Endothelial cell of umbilical vein (primary cell): ENCODE data around the gene TMPRSS11E. TPM values are rescaled to one million over a fixed set of nuclear protein-coding genes. Genes with fewer than 3 reads are reported as not detected.

ENCODE experiments used
- BruUV-seq: library from RNA; stranded (reverse); fragments of 400-500 nt; replicated peaks from 2 replicates; lab custom pipeline; 2021; lab: Mats Ljungman, UMichigan
- CTCF ChIA-PET: fragments of 300-600, 350-600 bp; sonication (Branson Sonifier 250); formaldehyde crosslinking; loops from one replicate; lab custom pipeline; 2021; ENCODE audit warnings: antibody characterized with exemption, inconsistent platforms; lab: Charles Lee
- POLR2A ChIA-PET: fragments of 300-600, 350-600 bp; sonication (Branson Sonifier 250); formaldehyde crosslinking; loops from one replicate; lab custom pipeline; 2021; ENCODE audit warnings: antibody characterized with exemption, inconsistent platforms; lab: Charles Lee
- DNase-seq: peaks from one replicate; pipeline ENCODE4 v3.0.0-alpha.2; 2011; ENCODE audit warnings: low read depth, low spot score
- FAIRE-seq: peaks from 2 replicates; lab custom pipeline; 2011; peaks lifted over from hg19 to GRCh38; lab: Jason Lieb, UNC
- H2AFZ ChIP-seq: 2 replicates; pipeline ENCODE4 v1.6.0; 2012; ENCODE audit warnings: low read depth, low read length, control low read depth, inconsistent platforms
- H3K27ac ChIP-seq: 2 replicates; pipeline ENCODE4 v1.5.1; 2011; ENCODE audit warnings: low read depth, mild to moderate bottlenecking, control low read depth, low read length, moderate library complexity; ENCODE audit not compliant: insufficient read depth
- H3K27me3 ChIP-seq, 2 experiments: 2 replicates each; pipeline versions ENCODE4 v1.6.0 to v1.6.1; 2011; ENCODE audit warnings: low read length in 2 of 2, mixed read lengths in 1 of 2; ENCODE audit not compliant: control insufficient read depth in 2 of 2, insufficient read depth in 2 of 2
- H3K36me3 ChIP-seq, 2 experiments: 2 replicates in 1 of 2; 3 replicates in 1 of 2; pipeline ENCODE4 v1.5.1; 2011; ENCODE audit warnings: low read length in 2 of 2, mild to moderate bottlenecking in 1 of 2, moderate library complexity in 1 of 2; ENCODE audit not compliant: control insufficient read depth in 2 of 2, insufficient read depth in 2 of 2; ENCODE audit errors: extremely low read depth in 1 of 2
- H3K4me1 ChIP-seq: 3 replicates; pipeline ENCODE4 v1.5.1; 2011; ENCODE audit warnings: mild to moderate bottlenecking, low read length; ENCODE audit not compliant: control insufficient read depth, insufficient read depth; ENCODE audit errors: extremely low read depth
- H3K4me2 ChIP-seq: 2 replicates; pipeline ENCODE4 v1.6.1; 2011; ENCODE audit warnings: low read length, control low read depth, mixed read lengths; ENCODE audit not compliant: insufficient read depth
- H3K4me3 ChIP-seq, 3 experiments: fragments of 200-600 bp in 1 of 3; sonication (generic), shearing (Covaris generic) in 1 of 3; replicated peaks in 1 of 3; 2 replicates each; pipeline ENCODE4 v1.5.1; 2011 to 2016; ENCODE audit warnings: control low read depth in 3 of 3, low read length in 3 of 3, mild to moderate bottlenecking in 2 of 3, inconsistent platforms in 1 of 3, low read depth in 1 of 3, moderate library complexity in 1 of 3; ENCODE audit not compliant: insufficient read depth in 1 of 3
- H3K79me2 ChIP-seq: 2 replicates; pipeline ENCODE4 v1.6.0; 2012; ENCODE audit warnings: low read length, inconsistent platforms; ENCODE audit not compliant: control insufficient read depth, insufficient read depth
- H3K9ac ChIP-seq: replicated peaks from 2 replicates; pipeline ENCODE3; 2011; ENCODE audit warnings: low read length, control low read depth; ENCODE audit not compliant: insufficient read depth; ENCODE audit errors: extremely low read depth
- H3K9me1 ChIP-seq: replicated peaks from 3 replicates; pipeline ENCODE4 v1.6.0; 2011; ENCODE audit warnings: mild to moderate bottlenecking, low read length; ENCODE audit not compliant: control insufficient read depth, insufficient read depth; ENCODE audit errors: extremely low read depth
- H3K9me3 ChIP-seq: replicated peaks from 2 replicates; pipeline ENCODE4 v1.5.1; 2012; ENCODE audit warnings: low read length, inconsistent platforms; ENCODE audit not compliant: control insufficient read depth, insufficient read depth
- H4K20me1 ChIP-seq: replicated peaks from 2 replicates; pipeline ENCODE3; 2011; ENCODE audit warnings: mild to moderate bottlenecking, low read length; ENCODE audit not compliant: control insufficient read depth, insufficient read depth; ENCODE audit errors: extremely low read depth
- CTCF ChIP-seq, 2 donors: IDR thresholded peaks; 1 replicate in 1 of 2; 2 replicates in 1 of 2; pipeline ENCODE4 v1.5.1; 2011; ENCODE audit warnings: low read length in 2 of 2, mild to moderate bottlenecking in 2 of 2, moderate library complexity in 2 of 2, control low read depth in 1 of 2, inconsistent platforms in 1 of 2, low read depth in 1 of 2; ENCODE audit not compliant: insufficient read depth in 1 of 2; ENCODE audit errors: extremely low read depth in 1 of 2
- EZH2 ChIP-seq: IDR thresholded peaks from 2 replicates; pipeline ENCODE4 v1.6.1; 2012; ENCODE audit warnings: borderline replicate concordance, low read depth, mild to moderate bottlenecking, moderate library complexity, low read length, inconsistent platforms; ENCODE audit not compliant: severe bottlenecking
- FOS ChIP-seq: IDR thresholded peaks from 2 replicates; pipeline ENCODE4 v1.6.1; 2011; ENCODE audit warnings: mild to moderate bottlenecking, low read length, moderate library complexity, borderline replicate concordance; ENCODE audit not compliant: insufficient read depth
- GATA2 ChIP-seq: IDR thresholded peaks from 2 replicates; pipeline ENCODE4 v1.7.0; 2011; ENCODE audit warnings: low read depth, mild to moderate bottlenecking, moderate library complexity, mixed read lengths, low read length; ENCODE audit not compliant: insufficient read length, insufficient read depth
- JUN ChIP-seq: IDR thresholded peaks from 2 replicates; pipeline ENCODE4 v1.6.1; 2011; ENCODE audit warnings: borderline replicate concordance, low read depth; ENCODE audit not compliant: insufficient read length, insufficient read depth
- MAX ChIP-seq: IDR thresholded peaks from 2 replicates; pipeline ENCODE4 v1.6.1; 2011; ENCODE audit not compliant: insufficient read depth, insufficient read length
- MYC ChIP-seq: IDR thresholded peaks from one replicate; pipeline ENCODE4 v1.6.1; 2011; ENCODE audit warnings: mild to moderate bottlenecking, low read depth, low read length
- POLR2A ChIP-seq: IDR thresholded peaks from 2 replicates; pipeline ENCODE4 v1.6.1; 2012; ENCODE audit warnings: low read depth, mild to moderate bottlenecking, control low read depth, low read length
- POLR2AphosphoS5 ChIP-seq: IDR thresholded peaks from 2 replicates; pipeline ENCODE4 v1.6.1; 2012; ENCODE audit warnings: low read depth, mild to moderate bottlenecking, control low read depth, low read length, moderate library complexity; ENCODE audit not compliant: insufficient read depth
- dilution Hi-C: fragments of 300-500 bp; cut with MboI; formaldehyde crosslinking; loops from one replicate; pipeline ENCODE4 v1.15.0; 2019; ENCODE audit warnings: low sequenced_read_pairs; ENCODE audit not compliant: extremely low pct_ligation_motif_present
- intact Hi-C: fragments of 100-400 bp; cut with micrococcal nuclease; formaldehyde crosslinking; loops from one replicate; pipeline ENCODE4 v1.10.0; 2022
- polyA plus RNA-seq, 4 experiments: library from polyadenylated mRNA; depleted of rRNA in 3 of 4; stranded (reverse) in 3 of 4; unstranded in 1 of 4; fragments of >200 nt; gene quantifications; 2 replicates each; pipeline versions ENCODE4 v1.2.1 to v1.2.3, GENCODE V29; 2011 to 2012; ENCODE audit warnings: missing spikeins in 1 of 4
- total RNA-seq: library from RNA; stranded (reverse); gene quantifications from 2 replicates; pipeline ENCODE4 v1.2.3, GENCODE V29; 2021

The TMPRSS11E gene
- total and polyA plus RNA-seq, 2 donors (not counting 3 experiments of a cell fraction or from before 2014, with no cell fraction given): not detected

GRCh38 chr4:68469482-68469881, 22.2 kb downstream of the TMPRSS11E start:
- H2AFZ ChIP-seq: no peak overlapping the region
- H3K9me3 ChIP-seq: no peaks in the 10 kb centered on the region
- no peaks in the 10 kb centered on the region for H3K27me3 ChIP-seq
- no peak overlapping the region for H3K4me2 ChIP-seq
- ChIA-PET POLR2A (no interaction called here), CTCF (no interaction called here)
- H3K79me2 ChIP-seq: no peaks in the 10 kb centered on the region
- H3K9ac ChIP-seq: no peak overlapping the region
- no peak for TF ChIP-seq EZH2
- TF ChIP-seq GATA2: no peak
- no peak for TF ChIP-seq MYC
- no peak for TF ChIP-seq FOS
- TF ChIP-seq CTCF (IDR thresholded peaks at IDR 0.05; ENCODE audit: extremely low read depth in 1 of 2, insufficient read depth in 1 of 2, low read depth in 1 of 2, low read length in 2 of 2): no peak
- TF ChIP-seq POLR2A: no peak
- no peak for TF ChIP-seq JUN
- no peak for TF ChIP-seq POLR2AphosphoS5
- no peak for TF ChIP-seq MAX
- no peak for DNase-seq
- intact Hi-C loops: no loop called here
- no peak overlapping the region for H3K4me3 ChIP-seq
- BruUV-seq: no TSS peak
- H3K4me1 ChIP-seq: no peaks in the 10 kb centered on the region
- no peak overlapping the region for H3K27ac ChIP-seq
- H4K20me1 ChIP-seq: no peaks in the 10 kb centered on the region
- FAIRE-seq: no peak
- H3K9me1 ChIP-seq: no peaks in the 10 kb centered on the region
- no peaks in the 10 kb centered on the region for H3K36me3 ChIP-seq
- dilution Hi-C loops: no loop called here
